ENCODE measurements around the gene TRIM75.
"Not testable (repeated sequence)": the region's sequence is repeated elsewhere in the genome, so short reads cannot be mapped to it uniquely, and the experiment has no call there.

Gene TRIM75

GRCh38 chr4:165053645-165054044, at the start of gene TRIM75:
TSS of gene TRIM75 (plus strand) at chr4:165053866. CDS start at chr4:165059148, 5,282 bp downstream.
- no peak for DNase-seq

DNA sequence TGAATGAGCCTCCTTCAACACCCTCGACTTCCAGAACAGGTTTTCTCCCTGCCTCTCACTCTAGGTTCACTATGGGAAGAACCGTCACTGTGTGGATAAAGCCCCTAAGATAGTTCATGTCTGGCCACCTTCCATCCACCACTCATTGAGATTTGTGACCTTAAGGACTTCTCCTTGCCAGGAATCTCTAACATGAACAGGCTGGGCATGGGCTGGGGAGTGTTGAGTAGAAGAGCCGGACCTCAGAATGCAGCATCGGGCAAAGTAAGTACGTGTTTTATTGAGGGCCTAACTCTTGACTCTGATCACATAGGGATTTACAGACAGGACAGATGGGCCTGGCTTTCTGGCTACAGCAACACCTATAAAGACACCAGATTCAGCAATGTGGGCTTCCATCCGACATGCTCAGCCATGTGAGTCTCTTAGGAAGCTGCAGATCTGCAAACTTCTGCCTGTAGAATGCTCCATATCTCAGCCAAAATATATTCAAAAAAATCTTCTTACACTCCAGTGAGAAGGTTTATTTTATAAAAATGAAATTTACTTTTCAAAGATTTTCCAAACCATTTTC, 48.2 kb upstream of the TRIM75 start:
- DNase-seq: no peak

GRCh38 chr4:165006456-165006855, 47.2 kb upstream of the TRIM75 start:
- peak in 1 of 3 experiments; percentile 84 for DNase-seq

- DNase-seq: no peak
Measured at GRCh38 chr4:165006886-165007285, 46.8 kb upstream of the TRIM75 start.

- no peak for DNase-seq
Measured at GRCh38 chr4:165009493-165010227, 44.0 kb upstream of the TRIM75 start.

- no peak for DNase-seq
Measured at GRCh38 chr4:165010487-165010886, 43.2 kb upstream of the TRIM75 start.

- DNase-seq: no peak
Measured at GRCh38 chr4:165010991-165011390, 42.7 kb upstream of the TRIM75 start.

- DNase-seq: no peak
Measured at GRCh38 chr4:165011403-165011802, 42.3 kb upstream of the TRIM75 start.

GRCh38 chr4:165013691-165014090, 40.0 kb upstream of the TRIM75 start:
- DNase-seq: no peak

DNA sequence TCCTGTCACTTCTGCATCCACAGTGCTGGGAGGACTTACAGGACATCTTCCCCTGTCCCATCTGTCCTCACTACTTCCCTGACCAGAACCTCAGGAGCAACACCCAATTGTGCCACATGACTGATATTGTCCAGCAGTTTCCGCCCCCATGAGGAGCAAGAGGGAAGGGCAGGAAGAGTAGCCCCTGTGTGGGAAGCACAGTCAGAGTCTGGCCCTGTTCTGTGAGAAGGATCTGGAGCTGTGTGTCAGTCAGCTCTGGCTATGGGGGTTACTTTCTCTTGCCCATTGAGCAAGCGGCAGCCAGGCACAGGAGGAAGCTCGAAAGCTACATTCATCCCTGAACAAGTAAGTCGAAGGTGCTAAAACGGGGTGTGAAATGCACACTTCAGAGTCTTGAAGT, 36.7 kb upstream of the TRIM75 start:
- peak in 1 of 3 experiments; percentile 5 for DNase-seq

- not testable (repeated sequence) for DNase-seq
Measured at GRCh38 chr4:165019995-165020394, 33.7 kb upstream of the TRIM75 start.

DNA sequence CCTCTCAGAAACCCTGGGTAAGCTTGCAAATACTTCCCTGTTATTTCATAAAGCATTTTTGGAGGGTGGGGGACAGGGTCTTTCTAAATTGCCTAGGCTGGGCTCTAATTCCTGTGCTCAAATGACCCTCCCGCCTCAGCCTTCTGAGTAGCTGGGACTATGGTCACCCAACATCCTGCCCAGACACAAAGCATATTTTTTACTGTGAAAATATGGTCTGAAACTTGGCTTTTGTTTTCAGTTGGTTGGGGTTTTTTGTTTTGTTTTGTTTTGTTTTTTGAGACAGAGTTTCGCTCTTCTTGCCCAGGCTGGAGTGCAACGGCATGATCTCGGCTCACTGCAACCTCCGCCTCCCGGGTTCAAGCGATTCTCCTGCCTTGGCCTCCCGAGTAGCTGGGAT, 27.9 kb upstream of the TRIM75 start:
- DNase-seq: not testable (repeated sequence)

DNA sequence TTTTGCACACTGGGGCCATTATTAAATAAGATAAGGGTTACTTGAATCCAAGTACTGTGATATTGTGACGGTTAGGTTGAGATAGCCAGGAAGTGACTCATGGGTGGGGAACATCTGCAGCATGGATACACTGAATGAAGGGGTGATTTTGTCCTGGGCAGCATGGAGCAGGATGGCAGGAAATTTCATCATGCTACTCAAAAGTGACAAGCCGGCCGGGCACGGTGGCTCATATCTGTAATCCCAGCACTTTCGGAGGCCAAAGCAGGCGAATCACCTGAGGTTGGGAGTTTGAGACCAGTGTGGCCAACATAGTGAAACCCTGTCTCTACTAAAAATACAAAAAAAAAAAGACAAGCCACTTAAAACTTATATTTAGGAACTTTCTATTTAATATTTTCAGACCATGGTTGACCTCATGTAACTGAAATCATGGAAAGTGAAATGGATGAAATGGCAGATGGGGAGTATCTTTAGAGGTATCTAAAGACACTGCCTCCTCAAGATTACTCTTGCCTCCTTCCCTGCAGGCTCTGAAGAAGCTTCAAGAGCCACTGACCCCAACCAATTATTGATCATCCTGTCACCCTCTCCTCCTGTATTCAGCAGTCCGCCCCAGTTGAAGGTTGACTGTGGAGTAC, 25.8 kb upstream of the TRIM75 start:
- no peak for DNase-seq

DNA sequence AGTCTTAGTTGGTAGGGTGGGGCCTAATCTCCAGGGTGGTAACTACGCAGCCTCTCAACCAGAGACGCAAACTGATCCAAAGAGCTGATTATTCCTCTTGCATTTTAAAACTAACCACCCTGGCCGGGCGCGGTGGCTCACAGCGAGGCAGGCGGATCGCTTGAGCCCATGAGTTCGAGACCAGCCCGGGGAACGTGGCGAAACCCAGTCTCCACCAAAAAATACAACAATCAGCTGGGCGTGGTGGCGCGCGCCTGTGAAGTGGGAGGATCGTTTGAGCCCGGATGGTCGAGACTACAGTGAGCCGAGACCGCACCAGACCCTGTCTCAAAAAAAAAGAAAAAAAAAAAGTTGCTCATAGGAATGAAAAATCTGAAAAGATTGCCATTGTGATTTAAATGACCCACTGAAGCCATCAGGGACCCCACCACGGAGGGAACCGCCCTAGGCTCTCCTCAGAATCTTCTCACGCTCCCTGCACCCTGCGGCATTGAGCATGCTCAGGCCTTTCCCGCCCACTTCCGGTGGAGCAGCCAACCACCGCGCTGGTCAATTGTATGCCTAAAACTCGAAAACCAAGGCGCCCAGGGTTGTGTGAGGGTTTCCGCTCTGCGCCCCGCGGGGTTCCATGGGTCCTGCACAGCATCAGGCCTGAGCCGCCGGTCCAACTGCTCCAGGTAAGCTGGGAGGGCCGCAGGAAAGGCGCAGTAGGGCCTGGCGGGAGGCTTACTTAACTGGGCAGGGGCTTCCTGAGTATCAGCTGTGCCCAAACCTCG, 22.0 kb upstream of the TRIM75 start, which contains the start of gene TRIM60:
Gene TRIM60, plus strand, starts transcription at position 564 of the 776 bp plus-strand sequence. CDS start 8,074 bp downstream, outside the sequence.
- no peak for DNase-seq

- DNase-seq: no peak
Measured at GRCh38 chr4:165048170-165048569, 5.5 kb upstream of the TRIM75 start.

GRCh38 chr4:165052627-165053026, 1.0 kb upstream of the TRIM75 start:
- no peak for DNase-seq

DNA sequence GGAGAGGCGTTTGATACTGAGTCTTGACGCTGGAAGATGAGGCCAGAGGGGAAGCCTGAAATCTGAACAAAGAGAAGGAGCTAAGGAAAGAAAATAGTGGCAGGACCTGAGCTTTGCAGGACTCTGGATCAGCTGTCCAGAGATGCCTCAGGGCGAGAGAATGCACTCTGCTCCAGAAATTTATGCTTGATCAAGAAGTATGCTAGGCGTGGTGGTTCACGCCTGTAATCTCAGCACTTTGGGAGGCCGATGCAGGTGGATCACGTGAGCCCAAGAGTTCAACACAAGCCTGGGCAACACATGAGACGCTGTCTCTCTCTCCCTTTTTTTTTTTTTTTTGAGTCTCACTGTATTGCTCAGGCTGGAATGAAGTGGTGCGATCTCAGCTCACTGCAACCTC, 1.9 kb downstream of the TRIM75 start:
- DNase-seq: no peak

- DNase-seq: no peak
Measured at GRCh38 chr4:165058666-165059065, 5.0 kb downstream of the TRIM75 start.

GRCh38 chr4:165059386-165059785, 5.7 kb downstream of the TRIM75 start:
- DNase-seq: peak; percentile 20 to 75 (median 43)

- no peak for DNase-seq
Measured at GRCh38 chr4:165060938-165061337, 7.3 kb downstream of the TRIM75 start.

- DNase-seq: no peak
Measured at GRCh38 chr4:165070560-165070959, 16.9 kb downstream of the TRIM75 start.

DNA sequence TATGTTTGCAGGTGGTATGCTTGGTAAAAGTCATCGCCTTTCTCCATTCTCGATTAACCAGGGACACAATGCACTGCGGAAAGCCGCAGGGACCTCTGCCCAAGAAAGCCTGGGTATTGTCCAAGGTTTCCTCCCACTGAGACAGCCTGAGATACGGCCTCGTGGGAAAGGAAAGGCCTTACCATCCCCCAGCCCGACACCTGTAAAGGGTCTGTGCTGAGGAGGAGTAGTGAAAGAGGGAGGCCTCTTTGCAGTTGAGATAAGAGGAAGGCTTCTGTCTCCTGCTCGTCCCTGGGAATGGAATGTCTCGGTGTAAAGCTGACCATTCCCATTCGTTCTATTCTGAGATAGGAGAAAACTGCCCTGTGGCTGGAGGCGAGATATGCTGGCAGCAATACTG, 19.7 kb downstream of the TRIM75 start:
- not testable (repeated sequence) for DNase-seq

- DNase-seq: no peak
Measured at GRCh38 chr4:165077034-165077578, 23.4 kb downstream of the TRIM75 start.

Data from NCI-H1417 (cell line).